HTERT RPE-1 (cell line): ENCODE results near the gene BST1.
"Not testable (repeated sequence)": the region's sequence is repeated elsewhere in the genome, so short reads cannot be mapped to it uniquely, and the experiment has no call there.

Experiments
- in situ Hi-C: fragments of 300-500 bp; cut with MboI; formaldehyde crosslinking; loops from 4 replicates; pipeline ENCODE4 v1.14.3; 2020; ENCODE audit warnings: low sequenced_read_pairs

BST1 gene

GRCh38 chr4:15706646-15707362 lies 3.9 kb downstream of the BST1 start:
- in situ Hi-C loops: no loop called here

GRCh38 chr4:15707363-15707715 lies 4.5 kb downstream of the BST1 start:
- in situ Hi-C loops: no loop called here

- in situ Hi-C loops: no loop called here
Observed at GRCh38 chr4:15711762-15712161, 8.9 kb downstream of the BST1 start.

GRCh38 chr4:15712214-15712613 lies 9.3 kb downstream of the BST1 start:
- in situ Hi-C loops: no loop called here

- in situ Hi-C loops: no loop called here
Observed at GRCh38 chr4:15714141-15714540, 11.3 kb downstream of the BST1 start.

GRCh38 chr4:15714646-15715435 lies 12.0 kb downstream of the BST1 start:
- in situ Hi-C loops: no loop called here

- in situ Hi-C loops: no loop called here
Observed at GRCh38 chr4:15716115-15716514, 13.2 kb downstream of the BST1 start.

- in situ Hi-C loops: no loop called here
Observed at GRCh38 chr4:15717086-15717485, 14.2 kb downstream of the BST1 start.

GRCh38 chr4:15717657-15718416 lies 15.0 kb downstream of the BST1 start:
- in situ Hi-C loops: no loop called here

- in situ Hi-C loops: no loop called here
Observed at GRCh38 chr4:15718465-15718864, 15.6 kb downstream of the BST1 start.

- in situ Hi-C loops: no loop called here
Observed at GRCh38 chr4:15718959-15719358, 16.1 kb downstream of the BST1 start.

- in situ Hi-C loops: no loop called here
Observed at GRCh38 chr4:15719506-15719905, 16.6 kb downstream of the BST1 start.

- in situ Hi-C loops: no loop called here
Observed at GRCh38 chr4:15720851-15721250, 18.0 kb downstream of the BST1 start.

GRCh38 chr4:15725608-15726007 lies 22.7 kb downstream of the BST1 start:
- in situ Hi-C loops: no loop called here

GRCh38 chr4:15729910-15730533 lies 27.2 kb downstream of the BST1 start:
- in situ Hi-C loops: no loop called here

- in situ Hi-C loops: not testable (repeated sequence)
Observed at GRCh38 chr4:15733061-15733460, 30.2 kb downstream of the BST1 start.

- in situ Hi-C loops: no loop called here
Observed at GRCh38 chr4:15735536-15735935, 32.7 kb downstream of the BST1 start.

- in situ Hi-C loops: no loop called here
Observed at GRCh38 chr4:15736514-15737050, 33.7 kb downstream of the BST1 start.

GRCh38 chr4:15737255-15737654 lies 34.4 kb downstream of the BST1 start:
- in situ Hi-C loops: no loop called here

- in situ Hi-C loops: no loop called here
Observed at GRCh38 chr4:15738877-15739276, 36.0 kb downstream of the BST1 start.
